H1 (cell line): ENCODE measurements around the gene HIP1. TPM values are rescaled to one million over a fixed set of nuclear protein-coding genes. Genes with fewer than 3 reads are reported as not detected.

Experiments
- FOSL1 ChIP-seq: IDR thresholded peaks from 2 replicates; pipeline ENCODE4 v1.6.1; 2011; ENCODE audit warnings: mild to moderate bottlenecking, low read depth, low read length, moderate library complexity; ENCODE audit not compliant: insufficient read depth
- KDM1A ChIP-seq: fragments of 200-600, 300-600 bp; sonication (generic); IDR thresholded peaks from 2 replicates; pipeline ENCODE4 v1.7.1; 2016; ENCODE audit warnings: mild to moderate bottlenecking, low read length, borderline replicate concordance
- polyA plus RNA-seq, 7 experiments: library from polyadenylated mRNA; depleted of rRNA in 3 of 7; stranded (reverse) in 5 of 7; unstranded in 2 of 7; fragments of >200 nt in 5 of 7; fragments of 200-250 nt in 2 of 7; gene quantifications; 1 replicate in 5 of 7; 2 replicates in 1 of 7; 4 replicates in 1 of 7; pipeline versions ENCODE4 v1.2.1 to v1.2.3, GENCODE V29; 2011 to 2013; ENCODE audit warnings: missing spikeins in 2 of 7, mixed read lengths in 2 of 7
- total RNA-seq: library from RNA; stranded (reverse); fragmentation: NEBNext Ultra II Directional; extraction: Animal tissue kit (Norgen Biotek cat#: 25700); gene quantifications from 2 replicates; pipeline ENCODE4 v1.2.1, GENCODE V29; 2021
- TF ChIP-seq, protein P1 (sequence below): fragments of 300-600 bp; sonication (generic); IDR thresholded peaks from 2 replicates; pipeline ENCODE4 v1.7.1; 2012; ENCODE audit warnings: low read length, moderate library complexity, mild to moderate bottlenecking, inconsistent platforms; ENCODE audit not compliant: insufficient replicate concordance

HIP1 gene
- total and polyA plus RNA-seq, 2 of the 8 experiments (the other 6 are each of a cell fraction or from before 2014, with no cell fraction given), result 51.8 to 108 TPM

DNA sequence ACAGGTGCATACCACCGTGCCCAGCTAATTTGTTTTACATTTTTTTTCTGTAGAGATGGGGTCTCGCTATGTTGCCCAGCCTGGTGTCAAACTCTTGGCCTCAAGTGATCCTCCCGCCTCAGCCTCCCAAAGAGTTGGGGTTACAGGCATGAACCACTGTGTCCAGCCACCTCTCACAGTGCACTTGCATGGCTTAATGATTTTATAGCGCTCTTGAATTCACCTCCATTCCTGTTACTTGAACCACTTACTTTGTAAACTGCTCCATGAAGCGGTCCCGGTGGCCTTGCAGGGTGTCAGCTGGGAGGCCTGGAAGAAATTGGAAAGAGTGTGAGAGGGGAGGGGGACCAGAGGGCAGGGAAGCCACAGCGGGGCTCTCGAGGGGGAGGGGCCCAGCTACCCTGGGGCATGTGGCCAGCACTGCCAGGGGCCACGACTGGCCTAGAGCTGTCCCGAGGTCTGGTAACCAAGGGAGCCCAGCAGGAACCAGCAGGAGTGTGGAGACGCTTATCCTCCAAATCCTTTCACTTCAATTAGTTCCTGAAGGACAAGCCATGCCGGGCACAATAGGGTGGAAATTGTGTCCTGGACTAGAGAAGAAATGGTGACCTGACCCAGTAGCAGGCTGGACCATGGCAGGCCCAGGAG, 170.7 kb downstream of the HIP1 start (continued):
- TF ChIP-seq FOSL1 (no peak), KDM1A (no peak)
- TF ChIP-seq, protein P1, sequence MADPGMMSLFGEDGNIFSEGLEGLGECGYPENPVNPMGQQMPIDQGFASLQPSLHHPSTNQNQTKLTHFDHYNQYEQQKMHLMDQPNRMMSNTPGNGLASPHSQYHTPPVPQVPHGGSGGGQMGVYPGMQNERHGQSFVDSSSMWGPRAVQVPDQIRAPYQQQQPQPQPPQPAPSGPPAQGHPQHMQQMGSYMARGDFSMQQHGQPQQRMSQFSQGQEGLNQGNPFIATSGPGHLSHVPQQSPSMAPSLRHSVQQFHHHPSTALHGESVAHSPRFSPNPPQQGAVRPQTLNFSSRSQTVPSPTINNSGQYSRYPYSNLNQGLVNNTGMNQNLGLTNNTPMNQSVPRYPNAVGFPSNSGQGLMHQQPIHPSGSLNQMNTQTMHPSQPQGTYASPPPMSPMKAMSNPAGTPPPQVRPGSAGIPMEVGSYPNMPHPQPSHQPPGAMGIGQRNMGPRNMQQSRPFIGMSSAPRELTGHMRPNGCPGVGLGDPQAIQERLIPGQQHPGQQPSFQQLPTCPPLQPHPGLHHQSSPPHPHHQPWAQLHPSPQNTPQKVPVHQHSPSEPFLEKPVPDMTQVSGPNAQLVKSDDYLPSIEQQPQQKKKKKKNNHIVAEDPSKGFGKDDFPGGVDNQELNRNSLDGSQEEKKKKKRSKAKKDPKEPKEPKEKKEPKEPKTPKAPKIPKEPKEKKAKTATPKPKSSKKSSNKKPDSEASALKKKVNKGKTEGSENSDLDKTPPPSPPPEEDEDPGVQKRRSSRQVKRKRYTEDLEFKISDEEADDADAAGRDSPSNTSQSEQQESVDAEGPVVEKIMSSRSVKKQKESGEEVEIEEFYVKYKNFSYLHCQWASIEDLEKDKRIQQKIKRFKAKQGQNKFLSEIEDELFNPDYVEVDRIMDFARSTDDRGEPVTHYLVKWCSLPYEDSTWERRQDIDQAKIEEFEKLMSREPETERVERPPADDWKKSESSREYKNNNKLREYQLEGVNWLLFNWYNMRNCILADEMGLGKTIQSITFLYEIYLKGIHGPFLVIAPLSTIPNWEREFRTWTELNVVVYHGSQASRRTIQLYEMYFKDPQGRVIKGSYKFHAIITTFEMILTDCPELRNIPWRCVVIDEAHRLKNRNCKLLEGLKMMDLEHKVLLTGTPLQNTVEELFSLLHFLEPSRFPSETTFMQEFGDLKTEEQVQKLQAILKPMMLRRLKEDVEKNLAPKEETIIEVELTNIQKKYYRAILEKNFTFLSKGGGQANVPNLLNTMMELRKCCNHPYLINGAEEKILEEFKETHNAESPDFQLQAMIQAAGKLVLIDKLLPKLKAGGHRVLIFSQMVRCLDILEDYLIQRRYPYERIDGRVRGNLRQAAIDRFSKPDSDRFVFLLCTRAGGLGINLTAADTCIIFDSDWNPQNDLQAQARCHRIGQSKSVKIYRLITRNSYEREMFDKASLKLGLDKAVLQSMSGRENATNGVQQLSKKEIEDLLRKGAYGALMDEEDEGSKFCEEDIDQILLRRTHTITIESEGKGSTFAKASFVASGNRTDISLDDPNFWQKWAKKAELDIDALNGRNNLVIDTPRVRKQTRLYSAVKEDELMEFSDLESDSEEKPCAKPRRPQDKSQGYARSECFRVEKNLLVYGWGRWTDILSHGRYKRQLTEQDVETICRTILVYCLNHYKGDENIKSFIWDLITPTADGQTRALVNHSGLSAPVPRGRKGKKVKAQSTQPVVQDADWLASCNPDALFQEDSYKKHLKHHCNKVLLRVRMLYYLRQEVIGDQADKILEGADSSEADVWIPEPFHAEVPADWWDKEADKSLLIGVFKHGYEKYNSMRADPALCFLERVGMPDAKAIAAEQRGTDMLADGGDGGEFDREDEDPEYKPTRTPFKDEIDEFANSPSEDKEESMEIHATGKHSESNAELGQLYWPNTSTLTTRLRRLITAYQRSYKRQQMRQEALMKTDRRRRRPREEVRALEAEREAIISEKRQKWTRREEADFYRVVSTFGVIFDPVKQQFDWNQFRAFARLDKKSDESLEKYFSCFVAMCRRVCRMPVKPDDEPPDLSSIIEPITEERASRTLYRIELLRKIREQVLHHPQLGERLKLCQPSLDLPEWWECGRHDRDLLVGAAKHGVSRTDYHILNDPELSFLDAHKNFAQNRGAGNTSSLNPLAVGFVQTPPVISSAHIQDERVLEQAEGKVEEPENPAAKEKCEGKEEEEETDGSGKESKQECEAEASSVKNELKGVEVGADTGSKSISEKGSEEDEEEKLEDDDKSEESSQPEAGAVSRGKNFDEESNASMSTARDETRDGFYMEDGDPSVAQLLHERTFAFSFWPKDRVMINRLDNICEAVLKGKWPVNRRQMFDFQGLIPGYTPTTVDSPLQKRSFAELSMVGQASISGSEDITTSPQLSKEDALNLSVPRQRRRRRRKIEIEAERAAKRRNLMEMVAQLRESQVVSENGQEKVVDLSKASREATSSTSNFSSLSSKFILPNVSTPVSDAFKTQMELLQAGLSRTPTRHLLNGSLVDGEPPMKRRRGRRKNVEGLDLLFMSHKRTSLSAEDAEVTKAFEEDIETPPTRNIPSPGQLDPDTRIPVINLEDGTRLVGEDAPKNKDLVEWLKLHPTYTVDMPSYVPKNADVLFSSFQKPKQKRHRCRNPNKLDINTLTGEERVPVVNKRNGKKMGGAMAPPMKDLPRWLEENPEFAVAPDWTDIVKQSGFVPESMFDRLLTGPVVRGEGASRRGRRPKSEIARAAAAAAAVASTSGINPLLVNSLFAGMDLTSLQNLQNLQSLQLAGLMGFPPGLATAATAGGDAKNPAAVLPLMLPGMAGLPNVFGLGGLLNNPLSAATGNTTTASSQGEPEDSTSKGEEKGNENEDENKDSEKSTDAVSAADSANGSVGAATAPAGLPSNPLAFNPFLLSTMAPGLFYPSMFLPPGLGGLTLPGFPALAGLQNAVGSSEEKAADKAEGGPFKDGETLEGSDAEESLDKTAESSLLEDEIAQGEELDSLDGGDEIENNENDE, result no peak
